COLO668 (cell line): ENCODE results near the gene IP6K3.
A peak's percentile ranks its signal among the peaks of the same experiment; 100 is the strongest.

Experiments
- DNase-seq: peaks from one replicate; lab custom pipeline; 2025; ENCODE audit not compliant: unreplicated experiment; lab: John Stamatoyannopoulos, UW

The IP6K3 gene

GRCh38 chr6:33759887-33760629 lies 13.4 kb upstream of the IP6K3 start:
- peak; percentile 17 for DNase-seq

- DNase-seq = no peak
Measured at GRCh38 chr6:33758815-33759216, 12.1 kb upstream of the IP6K3 start.

GRCh38 chr6:33757906-33758305 lies 11.2 kb upstream of the IP6K3 start:
- peak; percentile 11 for DNase-seq

GRCh38 chr6:33757113-33757512 lies 10.4 kb upstream of the IP6K3 start:
- no peak for DNase-seq

- no peak for DNase-seq
Measured at GRCh38 chr6:33756211-33756954, 9.7 kb upstream of the IP6K3 start.

DNA sequence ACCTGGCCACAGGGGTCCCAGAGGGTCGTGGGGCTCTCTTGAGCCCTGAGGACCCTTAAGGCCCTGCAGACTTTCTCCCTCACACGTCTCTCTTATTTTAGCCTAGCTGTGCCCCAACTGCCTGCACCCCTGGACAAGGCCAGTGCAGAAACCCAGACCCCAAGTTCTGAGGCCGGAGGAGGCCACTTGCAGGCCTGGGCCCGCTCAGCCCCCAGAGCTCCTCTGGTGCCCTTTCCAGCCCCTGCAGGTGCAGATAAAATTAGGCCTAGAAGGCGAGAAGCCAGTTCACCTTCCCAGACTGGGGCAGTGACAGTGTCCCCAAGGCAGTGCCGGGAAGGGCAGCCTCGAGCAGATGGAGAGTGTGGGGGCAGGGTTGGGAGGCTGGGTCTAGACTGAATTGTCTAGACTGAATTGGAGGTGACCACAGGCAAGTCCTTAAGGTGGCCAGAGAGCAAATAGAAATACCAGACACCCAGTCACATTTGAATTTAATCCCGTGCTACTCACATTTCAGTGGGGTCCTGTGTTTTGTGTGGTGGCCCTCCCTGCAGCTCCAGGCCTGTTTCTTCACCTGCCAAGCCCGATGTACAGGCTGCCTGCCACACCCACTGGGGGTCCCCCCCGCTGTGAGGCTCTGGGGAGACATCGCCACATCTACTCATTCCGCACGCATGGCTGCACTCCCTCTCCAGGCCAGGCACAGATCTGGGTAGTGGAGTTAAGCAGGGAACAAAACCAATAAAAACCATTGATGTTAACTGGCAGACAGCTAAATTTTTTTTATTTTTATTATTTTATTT lies 8.6 kb upstream of the IP6K3 start:
- peak; percentile 92 for DNase-seq

DNA sequence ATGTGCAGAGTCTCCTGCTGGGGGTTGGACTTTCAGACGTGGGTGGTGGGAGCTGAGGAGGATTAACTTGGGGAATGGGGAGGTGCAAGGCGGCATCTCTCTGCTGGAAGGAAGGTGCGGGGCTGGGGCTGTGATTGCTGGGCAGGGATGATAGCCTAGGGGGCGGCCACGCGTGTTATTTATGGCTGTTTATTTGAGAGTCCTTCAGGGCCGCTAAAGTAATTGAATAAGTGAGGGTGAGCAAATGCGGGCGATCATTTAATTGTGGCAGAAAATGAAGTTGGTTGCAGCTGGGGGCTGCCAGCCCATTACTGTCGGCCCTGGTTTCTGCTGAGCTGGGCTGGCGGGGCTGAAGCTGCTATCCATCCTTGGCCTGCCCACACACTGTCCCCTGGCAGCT lies 7.5 kb upstream of the IP6K3 start:
- no peak for DNase-seq

GRCh38 chr6:33752646-33753015 lies 5.9 kb upstream of the IP6K3 start:
- no peak for DNase-seq

DNA sequence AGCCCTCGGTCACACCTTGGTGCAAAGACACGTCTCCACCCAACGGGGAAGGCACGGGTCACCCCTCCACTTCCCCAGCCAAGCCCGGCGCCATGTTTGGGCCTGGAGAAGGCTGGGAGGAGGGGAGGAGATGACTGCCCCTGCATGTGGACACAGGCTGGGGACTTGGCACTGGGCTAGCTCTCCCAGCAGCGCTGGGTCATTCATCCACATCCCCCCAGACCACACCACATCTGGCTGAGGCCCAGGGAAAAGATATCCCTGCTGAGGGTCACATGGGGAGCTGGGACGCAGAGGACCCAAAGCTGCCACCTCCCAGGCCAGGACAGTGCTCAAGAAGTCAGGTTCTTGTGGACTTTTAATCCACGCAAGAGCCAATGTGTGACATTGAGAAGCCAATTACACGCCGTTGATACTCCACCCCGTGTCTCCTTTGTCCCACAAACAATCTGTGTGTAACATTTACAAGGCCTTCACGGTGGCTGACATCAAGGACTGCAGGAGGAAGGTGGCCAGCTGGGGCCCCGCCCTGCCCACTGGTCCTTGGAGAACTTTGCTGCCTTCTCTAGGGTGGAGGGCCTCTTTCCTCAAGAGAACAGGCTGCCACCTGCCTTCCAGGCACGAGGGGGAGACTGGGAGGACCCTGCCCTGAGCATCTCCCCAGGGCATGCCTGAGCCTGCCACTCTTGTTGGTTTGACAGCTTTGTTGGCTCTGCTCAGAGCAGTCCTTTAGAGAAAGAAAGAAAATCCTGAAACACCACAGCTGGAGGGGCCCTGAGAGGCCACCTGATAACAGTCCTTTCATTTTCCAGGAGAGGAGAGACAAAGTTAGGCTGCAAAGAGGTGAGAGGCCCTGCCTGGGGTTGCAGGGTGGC lies 5.3 kb upstream of the IP6K3 start:
- DNase-seq = peak; percentile 51

DNA sequence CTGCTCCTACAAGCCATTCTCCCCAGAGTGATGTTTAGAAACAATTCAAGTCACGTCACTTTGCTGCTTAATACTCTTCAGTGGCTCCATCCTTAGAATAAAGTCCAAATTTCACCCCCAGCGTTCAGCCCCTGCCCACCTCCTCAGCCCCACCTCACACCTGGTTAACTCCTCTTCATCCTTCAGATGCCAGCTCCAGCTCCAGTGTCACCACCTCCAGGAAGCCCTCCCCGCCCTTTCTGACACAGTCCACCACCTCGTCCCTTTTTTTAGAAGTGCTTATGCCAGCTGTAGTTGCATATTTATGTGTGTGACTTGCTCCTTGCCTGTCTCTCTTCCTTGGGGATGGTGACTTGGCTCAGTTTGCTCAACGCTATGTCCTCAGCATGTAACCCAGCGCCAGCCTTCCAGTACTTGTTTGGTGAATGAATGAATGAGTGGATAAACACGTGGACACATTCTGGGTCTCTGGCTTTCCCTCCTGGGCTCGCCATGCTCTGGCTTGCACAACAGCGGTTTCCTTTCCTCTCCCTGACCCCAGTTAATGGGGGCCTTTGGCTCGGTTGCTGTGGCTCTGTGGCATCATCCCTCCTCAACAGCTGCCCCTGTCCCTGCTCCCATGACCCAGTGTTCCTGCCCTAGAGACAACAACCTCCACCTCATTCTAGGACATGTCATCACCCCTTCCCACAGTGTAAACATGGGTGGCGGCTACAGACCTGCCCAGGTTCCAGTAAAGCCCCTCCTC lies 3.7 kb upstream of the IP6K3 start:
- no peak for DNase-seq

GRCh38 chr6:33749401-33749800 lies 2.7 kb upstream of the IP6K3 start:
- DNase-seq = no peak

- DNase-seq = peak; percentile 27
Measured at GRCh38 chr6:33748841-33749240, 2.1 kb upstream of the IP6K3 start.

DNA sequence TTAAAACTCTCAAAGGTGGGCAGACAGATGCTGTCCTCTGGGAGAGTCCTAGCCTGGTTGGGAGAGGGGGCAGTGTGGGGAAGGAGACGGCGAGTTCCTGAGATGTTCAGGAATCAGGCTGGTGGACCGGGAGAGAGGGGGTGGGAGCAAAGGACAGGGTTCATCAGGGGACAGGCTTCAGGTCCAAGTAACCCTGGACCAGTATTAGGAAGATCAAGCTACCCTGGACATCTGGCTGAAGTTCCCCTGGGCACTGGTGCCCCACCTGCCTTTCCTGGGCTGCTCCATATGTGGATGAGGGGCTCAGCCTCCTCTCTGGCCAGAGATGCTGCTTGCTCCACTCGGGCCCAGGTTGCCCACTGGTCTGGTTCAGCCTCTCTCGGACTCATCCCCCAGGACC lies 1.1 kb upstream of the IP6K3 start:
- DNase-seq = no peak

GRCh38 chr6:33746036-33746600 lies 587 bp downstream of the IP6K3 start:
- peak; percentile 47 for DNase-seq

GRCh38 chr6:33745548-33745947 lies 1.2 kb downstream of the IP6K3 start:
- peak; percentile 7 for DNase-seq

GRCh38 chr6:33744895-33745546 lies 1.7 kb downstream of the IP6K3 start:
- DNase-seq = peak; percentile 66

DNA sequence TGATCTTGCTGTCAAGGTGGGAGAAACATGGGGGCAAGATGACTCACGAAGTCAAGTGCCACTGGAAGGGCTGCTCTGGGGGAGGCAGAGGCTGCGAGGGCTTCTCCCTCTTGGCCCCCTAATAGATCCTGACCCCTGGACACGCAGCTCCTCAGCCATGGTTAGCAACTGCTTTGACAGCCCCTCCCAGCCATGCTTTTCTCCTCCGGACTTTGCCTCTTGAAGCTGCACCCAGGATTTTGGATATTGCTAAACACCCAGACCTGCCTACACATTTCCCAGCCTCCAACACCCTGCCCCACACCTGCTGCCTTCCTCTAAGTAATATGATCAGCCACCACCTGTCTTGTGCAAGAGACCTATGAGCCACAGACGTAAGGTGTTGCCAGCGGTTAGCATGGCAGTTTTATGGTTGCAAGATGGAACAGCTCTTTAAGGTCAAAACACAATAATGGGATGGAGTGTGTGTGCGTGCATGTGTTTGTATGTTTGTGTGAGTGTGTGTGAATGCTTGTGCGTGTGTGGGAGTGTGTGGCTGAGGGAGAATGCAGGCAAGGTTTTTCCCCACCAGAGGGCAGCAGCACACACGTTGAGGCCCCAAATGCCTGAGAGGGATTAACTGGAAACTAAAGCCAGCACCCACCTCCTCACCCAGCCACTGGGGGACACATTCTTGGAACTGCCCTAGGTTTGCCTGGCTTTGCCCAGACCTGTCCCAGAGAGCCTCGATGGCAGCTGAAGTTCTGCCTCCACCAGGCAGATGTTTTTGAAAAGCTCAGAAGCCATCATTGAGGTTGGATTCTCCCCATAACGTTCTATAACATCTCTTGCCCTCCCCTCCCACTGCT lies 2.5 kb downstream of the IP6K3 start:
- DNase-seq = peak; percentile 89

DNA sequence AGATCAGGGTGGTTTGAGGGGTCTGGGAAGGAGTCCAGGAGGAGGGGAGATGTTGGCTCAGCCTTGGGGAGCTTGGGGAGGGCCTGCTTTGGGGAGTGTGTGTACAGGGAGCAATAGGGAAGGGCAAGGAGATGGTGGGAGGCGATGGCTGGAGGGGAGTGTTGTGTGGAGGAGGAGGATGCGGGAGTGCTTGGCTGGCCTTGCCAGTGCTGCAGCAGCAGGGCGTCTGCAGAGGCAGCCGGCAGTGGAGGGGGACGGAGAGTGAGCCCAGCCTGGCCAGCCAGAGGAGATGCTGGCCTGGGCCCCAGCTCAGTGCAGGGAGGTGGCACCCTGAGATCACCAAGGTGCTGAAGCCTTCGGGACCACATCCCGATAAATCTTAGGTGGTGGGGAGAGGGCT lies 3.9 kb downstream of the IP6K3 start:
- no peak for DNase-seq
